IMR-90 (cell line): Measurements from ENCODE around the gene ALAS1. TPM values are rescaled to one million over a fixed set of nuclear protein-coding genes. Genes with fewer than 3 reads are reported as not detected.

ENCODE experiments used
- ATAC-seq: fragments of 200-7000 bp; cut with Tn5 transposase; 2 replicates; pipeline ENCODE4 v1.9.1; 2020; ENCODE audit warnings: low read depth, mild to moderate bottlenecking, moderate library complexity
- BruUV-seq: library from RNA; stranded (reverse); fragments of 400-500 nt; replicated peaks from 2 replicates; lab custom pipeline; 2021; lab: Mats Ljungman, UMichigan
- CTCF ChIA-PET: fragments of 300-600 bp; formaldehyde crosslinking; extraction: SDS; loops from one replicate; lab custom pipeline; 2021; ENCODE audit warnings: antibody characterized with exemption; lab: Yijun Ruan, JAX
- POLR2A ChIA-PET: fragments of 300-600 bp; sonication (Branson Sonifier 250); formaldehyde crosslinking; loops from one replicate; lab custom pipeline; 2022; ENCODE audit warnings: antibody characterized with exemption; ENCODE audit not compliant: unreplicated experiment; lab: Charles Lee
- DNase-seq: peaks from one replicate; pipeline ENCODE4 v3.0.0; 2013
- H2AFZ ChIP-seq: replicated peaks from 2 replicates; pipeline ENCODE3; 2013; ENCODE audit warnings: low read length, mild to moderate bottlenecking; ENCODE audit not compliant: poor library complexity
- H2AK5ac ChIP-seq: 2 replicates; pipeline ENCODE4 v1.6.1; 2013; ENCODE audit warnings: low read depth, low read length, inconsistent platforms
- H2AK9ac ChIP-seq: replicated peaks from 2 replicates; pipeline ENCODE3; 2013; ENCODE audit warnings: mild to moderate bottlenecking, low read depth, low read length, moderate library complexity; ENCODE audit not compliant: poor library complexity
- H2BK120ac ChIP-seq: 2 replicates; pipeline ENCODE4 v1.6.1; 2013; ENCODE audit warnings: low read depth, low read length, inconsistent platforms
- H2BK15ac ChIP-seq: 3 replicates; pipeline ENCODE4 v1.6.1; 2013; ENCODE audit warnings: low read depth, low read length, inconsistent platforms
- H2BK20ac ChIP-seq: 2 replicates; pipeline ENCODE4 v1.6.1; 2013; ENCODE audit warnings: low read depth, mild to moderate bottlenecking, inconsistent platforms, low read length, moderate library complexity
- H2BK5ac ChIP-seq: 2 replicates; pipeline ENCODE4 v1.6.1; 2013; ENCODE audit warnings: mild to moderate bottlenecking, low read depth, low read length, inconsistent platforms; ENCODE audit not compliant: poor library complexity, severe bottlenecking
- H3K14ac ChIP-seq: replicated peaks from 2 replicates; pipeline ENCODE4 v1.6.1; 2013; ENCODE audit warnings: low read depth, low read length, inconsistent platforms
- H3K18ac ChIP-seq: 2 replicates; pipeline ENCODE4 v1.6.1; 2013; ENCODE audit warnings: low read depth, low read length, control low read depth
- H3K23ac ChIP-seq: 2 replicates; pipeline ENCODE4 v1.6.1; 2013; ENCODE audit warnings: low read depth, low read length, inconsistent platforms
- H3K27ac ChIP-seq: 2 replicates; pipeline ENCODE4 v1.5.1; 2013; ENCODE audit warnings: mild to moderate bottlenecking, control low read depth, low read length; ENCODE audit not compliant: insufficient read depth
- H3K27me3 ChIP-seq: 2 replicates; pipeline ENCODE4 v1.6.1; 2013; ENCODE audit warnings: low read length; ENCODE audit not compliant: control insufficient read depth, insufficient read depth
- H3K36me3 ChIP-seq: 2 replicates; pipeline ENCODE4 v1.6.1; 2013; ENCODE audit warnings: low read length, mixed read lengths; ENCODE audit not compliant: control insufficient read depth, insufficient read depth
- H3K4ac ChIP-seq: 2 replicates; pipeline ENCODE4 v1.6.1; 2013; ENCODE audit warnings: low read depth, low read length, inconsistent platforms
- H3K4me1 ChIP-seq: 2 replicates; pipeline ENCODE4 v1.6.1; 2013; ENCODE audit warnings: low read length, mixed read lengths; ENCODE audit not compliant: control insufficient read depth, insufficient read depth
- H3K4me2 ChIP-seq: 2 replicates; pipeline ENCODE4 v1.6.1; 2013; ENCODE audit warnings: low read depth, mild to moderate bottlenecking, control low read depth, low read length, moderate library complexity
- H3K4me3 ChIP-seq: 2 replicates; pipeline ENCODE4 v1.5.1; 2013; ENCODE audit warnings: low read depth, mild to moderate bottlenecking, control low read depth, low read length, moderate library complexity; ENCODE audit not compliant: insufficient read depth
- H3K56ac ChIP-seq: 2 replicates; pipeline ENCODE4 v1.6.1; 2013; ENCODE audit warnings: low read length, inconsistent platforms; ENCODE audit not compliant: insufficient read depth; ENCODE audit errors: extremely low read depth
- H3K79me1 ChIP-seq, 2 experiments: 2 replicates each; pipeline ENCODE4 v1.6.1; 2013; ENCODE audit warnings: low read length in 2 of 2, inconsistent platforms in 1 of 2, low read depth in 1 of 2
- H3K9ac ChIP-seq: 2 replicates; pipeline ENCODE4 v1.6.1; 2013; ENCODE audit warnings: low read depth, low read length, control low read depth
- H3K9me1 ChIP-seq: 2 replicates; pipeline ENCODE4 v1.6.1; 2013; ENCODE audit warnings: low read length, inconsistent platforms; ENCODE audit not compliant: insufficient read depth
- H3K9me3 ChIP-seq: 2 replicates; pipeline ENCODE4 v1.6.1; 2013; ENCODE audit warnings: low read length; ENCODE audit not compliant: control insufficient read depth, insufficient read depth
- H4K20me1 ChIP-seq: 2 replicates; pipeline ENCODE4 v1.6.1; 2013; ENCODE audit warnings: low read length, inconsistent platforms; ENCODE audit not compliant: insufficient read depth
- H4K5ac ChIP-seq: 2 replicates; pipeline ENCODE4 v1.6.1; 2013; ENCODE audit warnings: mild to moderate bottlenecking, low read depth, low read length, control low read depth
- H4K8ac ChIP-seq, 2 experiments: 2 replicates each; pipeline ENCODE4 v1.6.1; 2013; ENCODE audit warnings: low read depth in 2 of 2, low read length in 2 of 2, control low read depth in 1 of 2, inconsistent platforms in 1 of 2
- H4K91ac ChIP-seq: 2 replicates; pipeline ENCODE4 v1.6.1; 2013; ENCODE audit warnings: low read depth, low read length, inconsistent platforms; ENCODE audit not compliant: insufficient read depth
- BHLHE40 ChIP-seq: fragments of 150-350 bp; IDR thresholded peaks from 2 replicates; pipeline ENCODE4 v1.6.1; 2016; ENCODE audit warnings: mild to moderate bottlenecking, low read depth, low read length
- CEBPB ChIP-seq: IDR thresholded peaks from 2 replicates; pipeline ENCODE4 v1.6.1; 2012; ENCODE audit warnings: low read depth, low read length, improper control_type of control experiment
- CHD1 ChIP-seq: IDR thresholded peaks from 2 replicates; pipeline ENCODE4 v1.6.1; 2012; ENCODE audit warnings: low read depth, low read length, improper control_type of control experiment
- CTCF ChIP-seq: conservative IDR thresholded peaks from 2 replicates; pipeline ENCODE4 v1.5.1; 2012; ENCODE audit warnings: mild to moderate bottlenecking, low read depth, low read length, improper control_type of control experiment
- ELK1 ChIP-seq: fragments of 150-350 bp; IDR thresholded peaks from 2 replicates; pipeline ENCODE4 v1.6.1; 2016; ENCODE audit warnings: low read depth, mild to moderate bottlenecking, low read length, moderate library complexity, borderline replicate concordance
- FOS ChIP-seq: fragments of 150-350 bp; IDR thresholded peaks from 2 replicates; pipeline ENCODE4 v1.6.1; 2016; ENCODE audit warnings: low read depth, low read length
- MAFK ChIP-seq: IDR thresholded peaks from 2 replicates; pipeline ENCODE4 v1.6.1; 2012; ENCODE audit warnings: low read depth, low read length, improper control_type of control experiment
- MAZ ChIP-seq: IDR thresholded peaks from 2 replicates; pipeline ENCODE4 v1.6.1; 2012; ENCODE audit warnings: low read depth, mild to moderate bottlenecking, low read length, improper control_type of control experiment, moderate library complexity, borderline replicate concordance
- MXI1 ChIP-seq: IDR thresholded peaks from 2 replicates; pipeline ENCODE4 v1.6.1; 2012; ENCODE audit warnings: low read depth, mild to moderate bottlenecking, low read length, moderate library complexity, borderline replicate concordance
- NFE2L2 ChIP-seq: fragments of 150-350 bp; IDR thresholded peaks from 2 replicates; pipeline ENCODE4 v1.6.1; 2016; ENCODE audit warnings: low read depth, mild to moderate bottlenecking, low read length
- POLR2A ChIP-seq: IDR thresholded peaks from 2 replicates; pipeline ENCODE4 v1.6.1; 2012; ENCODE audit warnings: mild to moderate bottlenecking, low read depth, low read length
- RAD21 ChIP-seq: IDR thresholded peaks from 2 replicates; pipeline ENCODE4 v1.6.1; 2012; ENCODE audit warnings: low read length, improper control_type of control experiment
- RCOR1 ChIP-seq: IDR thresholded peaks from 2 replicates; pipeline ENCODE4 v1.6.1; 2012; ENCODE audit warnings: mild to moderate bottlenecking, low read length, improper control_type of control experiment; ENCODE audit not compliant: insufficient replicate concordance
- RFX5 ChIP-seq: IDR thresholded peaks from 2 replicates; pipeline ENCODE4 v1.8.0; 2012; ENCODE audit warnings: low read depth, mild to moderate bottlenecking, low read length, moderate library complexity
- SMC3 ChIP-seq: fragments of 150-350 bp; IDR thresholded peaks from 2 replicates; pipeline ENCODE4 v1.6.1; 2016; ENCODE audit warnings: low read depth, mild to moderate bottlenecking, antibody characterized with exemption, low read length, moderate library complexity
- USF2 ChIP-seq: fragments of 150-350 bp; IDR thresholded peaks from 2 replicates; pipeline ENCODE4 v1.6.1; 2017; ENCODE audit warnings: mild to moderate bottlenecking, antibody characterized with exemption, low read length, low read depth
- WGBS, 2 experiments: methylation state at CpG; one replicate each; pipeline versions ENCODE4 v1.1.5 to v1.1.7; 2013; ENCODE audit warnings: missing lambda C conversion rate in 2 of 2; ENCODE audit not compliant: insufficient read length in 1 of 2; ENCODE audit errors: extremely low coverage in 2 of 2; 5-methylcytosine and 5-hydroxymethylcytosine counted together
- dilution Hi-C: fragments of 300-500 bp; cut with HindIII; formaldehyde crosslinking; loops from one replicate; pipeline ENCODE4 v1.14.3; 2018; ENCODE audit warnings: low sequenced_read_pairs; ENCODE audit not compliant: unreplicated experiment
- in situ Hi-C: fragments of 300-500 bp; cut with MboI; formaldehyde crosslinking; loops from 3 replicates; pipeline ENCODE4 v1.14.3; 2019; ENCODE audit warnings: low sequenced_read_pairs, inconsistent platforms, mixed read lengths
- intact Hi-C: fragments of 100-400 bp; cut with micrococcal nuclease; formaldehyde crosslinking; loops from 2 replicates; pipeline ENCODE4 v1.10.0; 2022
- polyA plus RNA-seq, 3 experiments: library from polyadenylated mRNA; depleted of rRNA; stranded (reverse); fragments of >200 nt; gene quantifications; 2 replicates each; pipeline ENCODE4 v1.2.3, GENCODE V29; 2012; ENCODE audit warnings: low replicate concordance in 1 of 3
- total RNA-seq: library from RNA; depleted of rRNA; stranded (reverse); fragments of >200 nt; gene quantifications from 2 replicates; pipeline ENCODE4 v1.2.3, GENCODE V29; 2012

Gene ALAS1
- total and polyA plus RNA-seq, 2 of the 4 experiments (the other 2 are of a cell fraction) = 32.8 to 47.2 TPM

GRCh38 chr3:52203701-52204100 is 5.7 kb downstream of the ALAS1 start:
- H3K4me3 ChIP-seq = no peak overlapping the region
- peaks cover 30 to 58% of the 10 kb centered on the region in 2 experiments for H3K79me1 ChIP-seq
- no peak overlapping the region for H2AK9ac ChIP-seq
- H4K91ac ChIP-seq = no peak overlapping the region
- H2BK5ac ChIP-seq = no peak overlapping the region
- dilution Hi-C loops = no loop called here
- no CpG with 5 or more reads among the region's 1 CpG for WGBS, 2 experiments
- H3K18ac ChIP-seq = no peak overlapping the region
- H2AFZ ChIP-seq = no peak overlapping the region
- H3K27me3 ChIP-seq = no peaks in the 10 kb centered on the region
- H3K27ac ChIP-seq = no peak overlapping the region
- H3K9ac ChIP-seq = no peak overlapping the region
- BruUV-seq = no TSS peak
- intact Hi-C loops = no loop called here
- no peak overlapping the region for H3K23ac ChIP-seq
- no peak overlapping the region for H3K56ac ChIP-seq
- H2BK20ac ChIP-seq = no peak overlapping the region
- no peak overlapping the region for H2BK120ac ChIP-seq
- no peak overlapping the region for H3K4me2 ChIP-seq
- no peaks in the 10 kb centered on the region for H3K9me3 ChIP-seq
- H2BK15ac ChIP-seq = no peak overlapping the region
- TF ChIP-seq NFE2L2 (no peak), SMC3 (no peak), CTCF (no peak), RCOR1 (no peak), ELK1 (no peak), RFX5 (no peak), RAD21 (no peak), FOS (no peak), BHLHE40 (no peak), MXI1 (no peak), CHD1 (no peak), MAFK (no peak), POLR2A (no peak), USF2 (no peak), CEBPB (no peak), MAZ (no peak)
- CTCF ChIA-PET = no interaction called here
- no peak overlapping the region for H3K14ac ChIP-seq
- no peak overlapping the region for H3K4ac ChIP-seq
- no peak for ATAC-seq
- POLR2A ChIA-PET = interaction anchor here (0.6 kb wide), 1 partner anchor 83 kb away, joined by 3 read pairs; no protein-coding TSS in a partner anchor
- peaks cover 7% of the 10 kb centered on the region for H4K20me1 ChIP-seq
- in situ Hi-C loops = no loop called here
- peaks cover 7% of the 10 kb centered on the region for H3K4me1 ChIP-seq
- no peak overlapping the region for H2AK5ac ChIP-seq
- H3K9me1 ChIP-seq = peaks cover 15% of the 10 kb centered on the region
- no peak overlapping the region for H4K5ac ChIP-seq
- no peak overlapping the region for H4K8ac ChIP-seq
- DNase-seq = no peak
- peaks cover 63% of the 10 kb centered on the region for H3K36me3 ChIP-seq
